ENCODE data around the gene MYMX.

Gene MYMX

DNA sequence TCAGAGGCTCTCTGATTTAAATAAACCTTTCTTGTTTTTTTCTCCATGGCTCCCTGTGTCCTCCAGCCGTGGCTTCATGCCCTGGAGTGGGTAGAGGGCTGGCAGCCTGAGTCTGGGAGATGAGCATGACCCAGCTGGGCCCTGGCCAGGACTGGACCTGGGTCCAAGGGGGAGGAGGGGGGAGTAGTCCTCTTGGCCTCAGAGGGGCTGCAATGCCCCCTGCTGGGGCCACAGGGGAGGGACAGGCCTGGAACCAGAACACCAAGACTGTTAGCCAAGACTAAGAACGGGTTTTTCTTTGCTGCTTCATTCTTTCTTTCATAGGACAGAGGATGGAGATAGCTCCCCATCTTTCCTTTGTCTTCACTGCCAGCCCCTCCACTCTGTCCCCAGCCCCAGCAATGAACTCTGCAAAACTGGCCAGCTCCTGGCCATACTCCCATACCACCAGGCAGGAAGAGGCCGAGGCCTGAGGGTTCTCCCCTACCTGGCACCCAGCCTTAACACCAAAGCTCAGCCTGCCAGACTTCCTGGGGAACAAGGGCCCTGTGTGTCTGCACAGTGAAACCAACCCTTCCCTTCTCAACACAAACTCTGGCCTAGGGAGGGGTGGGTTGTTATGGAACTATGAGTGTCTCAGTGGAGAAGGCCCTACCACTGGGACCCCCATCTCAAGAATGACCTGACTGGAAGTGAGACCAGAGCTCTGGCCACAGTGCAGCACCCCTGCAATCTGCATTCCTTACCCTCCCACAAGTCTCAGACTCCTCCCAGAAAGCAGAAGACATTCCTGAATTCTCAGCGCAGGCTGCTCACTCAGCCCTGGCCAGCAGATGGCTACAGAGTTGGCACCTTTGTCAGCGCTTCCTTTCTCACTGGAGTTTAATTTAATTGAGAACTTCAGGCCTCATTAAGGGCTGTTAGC lies 17.6 kb downstream of the MYMX start:
- TF ChIP-seq, protein P1, sequence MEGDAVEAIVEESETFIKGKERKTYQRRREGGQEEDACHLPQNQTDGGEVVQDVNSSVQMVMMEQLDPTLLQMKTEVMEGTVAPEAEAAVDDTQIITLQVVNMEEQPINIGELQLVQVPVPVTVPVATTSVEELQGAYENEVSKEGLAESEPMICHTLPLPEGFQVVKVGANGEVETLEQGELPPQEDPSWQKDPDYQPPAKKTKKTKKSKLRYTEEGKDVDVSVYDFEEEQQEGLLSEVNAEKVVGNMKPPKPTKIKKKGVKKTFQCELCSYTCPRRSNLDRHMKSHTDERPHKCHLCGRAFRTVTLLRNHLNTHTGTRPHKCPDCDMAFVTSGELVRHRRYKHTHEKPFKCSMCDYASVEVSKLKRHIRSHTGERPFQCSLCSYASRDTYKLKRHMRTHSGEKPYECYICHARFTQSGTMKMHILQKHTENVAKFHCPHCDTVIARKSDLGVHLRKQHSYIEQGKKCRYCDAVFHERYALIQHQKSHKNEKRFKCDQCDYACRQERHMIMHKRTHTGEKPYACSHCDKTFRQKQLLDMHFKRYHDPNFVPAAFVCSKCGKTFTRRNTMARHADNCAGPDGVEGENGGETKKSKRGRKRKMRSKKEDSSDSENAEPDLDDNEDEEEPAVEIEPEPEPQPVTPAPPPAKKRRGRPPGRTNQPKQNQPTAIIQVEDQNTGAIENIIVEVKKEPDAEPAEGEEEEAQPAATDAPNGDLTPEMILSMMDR (IDR thresholded peaks at IDR 0.05; ENCODE audit: unreplicated experiment in 3 of 3): peak; percentile 58 to 64 (median 60)
- Mint-ChIP-seq H3K27me3 (ENCODE audit: low read depth) (peaks cover 5% of the 10 kb centered on the region), H3K36me3 (ENCODE audit: low read depth) (no peaks in the 10 kb centered on the region), H3K4me3 (peak overlapping the region in 2 of 3 experiments; percentile 19 to 42), H3K27ac (peak overlapping the region; percentile 90 to 91 (median 91)), H3K4me1 (peaks cover 46% of the 10 kb centered on the region), H3K9me3 (no peaks in the 10 kb centered on the region)

DNA sequence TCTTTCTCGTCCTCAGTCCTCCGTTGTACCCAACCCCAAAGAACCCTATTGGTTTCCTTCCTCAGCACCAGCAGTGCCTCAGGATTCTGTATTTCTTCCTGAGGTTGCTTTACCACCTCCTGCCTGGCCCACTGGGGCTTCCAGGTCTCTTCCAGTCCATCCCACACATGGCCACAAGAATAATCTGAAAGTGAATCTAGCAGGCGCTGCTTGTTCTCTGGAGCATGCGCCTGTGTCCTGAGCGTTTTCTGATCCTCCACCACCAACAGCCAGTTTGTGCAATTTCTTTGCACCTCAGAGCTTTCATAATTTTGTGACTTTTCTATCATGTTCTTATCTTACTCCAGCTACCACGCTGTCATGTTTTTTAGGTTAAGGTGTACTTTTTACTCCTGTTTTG lies 18.5 kb downstream of the MYMX start:
- Mint-ChIP-seq H3K9me3 (no peaks in the 10 kb centered on the region), H3K27ac (peak overlapping the region; percentile 90 to 91 (median 91)), H3K4me3 (peak overlapping the region in 2 of 3 experiments; percentile 4 to 42), H3K36me3 (ENCODE audit: low read depth) (no peaks in the 10 kb centered on the region), H3K27me3 (ENCODE audit: low read depth) (peaks cover 6% of the 10 kb centered on the region), H3K4me1 (peaks cover 45% of the 10 kb centered on the region)
- TF ChIP-seq, protein P1 (IDR thresholded peaks at IDR 0.05; ENCODE audit: unreplicated experiment in 3 of 3): no peak

DNA sequence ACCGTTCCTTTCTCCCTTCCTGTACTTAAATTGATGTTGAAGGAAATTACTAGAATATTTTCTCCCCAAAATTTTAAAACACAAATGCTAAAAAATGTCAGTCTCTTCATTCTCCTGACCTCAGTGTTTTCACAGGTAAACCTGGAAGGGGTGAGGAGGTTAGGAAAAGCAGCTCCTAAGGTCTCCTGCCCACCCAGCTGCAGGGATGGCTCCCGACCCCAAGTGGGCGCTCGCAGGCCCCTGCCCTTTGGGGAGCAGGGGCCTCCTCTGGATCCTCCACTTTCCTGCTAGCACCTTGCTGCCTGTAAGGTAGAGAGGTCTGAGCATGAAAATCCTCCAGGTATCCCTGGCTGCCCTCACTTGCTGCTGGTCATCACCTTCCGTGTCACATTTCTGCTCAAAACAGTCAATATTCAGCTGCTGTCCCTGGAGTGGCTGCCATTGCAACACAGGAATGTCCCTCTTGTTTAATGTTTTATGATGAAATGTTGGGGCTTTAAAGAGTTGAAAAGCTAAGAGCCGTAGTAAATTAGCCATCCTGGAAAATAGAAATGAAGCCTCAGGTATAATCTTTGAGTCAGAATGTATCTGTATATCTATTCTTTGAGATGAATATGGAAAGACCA lies 19.3 kb downstream of the MYMX start:
- Mint-ChIP-seq H3K4me1 (peaks cover 42% of the 10 kb centered on the region), H3K36me3 (ENCODE audit: low read depth) (no peaks in the 10 kb centered on the region), H3K9me3 (no peaks in the 10 kb centered on the region), H3K27me3 (ENCODE audit: low read depth) (peaks cover 6% of the 10 kb centered on the region), H3K4me3 (peak overlapping the region in 1 of 3 experiments; percentile 42), H3K27ac (peak overlapping the region in 1 of 3 experiments; percentile 30)
- TF ChIP-seq, protein P1 (IDR thresholded peaks at IDR 0.05; ENCODE audit: unreplicated experiment in 3 of 3): no peak

DNA sequence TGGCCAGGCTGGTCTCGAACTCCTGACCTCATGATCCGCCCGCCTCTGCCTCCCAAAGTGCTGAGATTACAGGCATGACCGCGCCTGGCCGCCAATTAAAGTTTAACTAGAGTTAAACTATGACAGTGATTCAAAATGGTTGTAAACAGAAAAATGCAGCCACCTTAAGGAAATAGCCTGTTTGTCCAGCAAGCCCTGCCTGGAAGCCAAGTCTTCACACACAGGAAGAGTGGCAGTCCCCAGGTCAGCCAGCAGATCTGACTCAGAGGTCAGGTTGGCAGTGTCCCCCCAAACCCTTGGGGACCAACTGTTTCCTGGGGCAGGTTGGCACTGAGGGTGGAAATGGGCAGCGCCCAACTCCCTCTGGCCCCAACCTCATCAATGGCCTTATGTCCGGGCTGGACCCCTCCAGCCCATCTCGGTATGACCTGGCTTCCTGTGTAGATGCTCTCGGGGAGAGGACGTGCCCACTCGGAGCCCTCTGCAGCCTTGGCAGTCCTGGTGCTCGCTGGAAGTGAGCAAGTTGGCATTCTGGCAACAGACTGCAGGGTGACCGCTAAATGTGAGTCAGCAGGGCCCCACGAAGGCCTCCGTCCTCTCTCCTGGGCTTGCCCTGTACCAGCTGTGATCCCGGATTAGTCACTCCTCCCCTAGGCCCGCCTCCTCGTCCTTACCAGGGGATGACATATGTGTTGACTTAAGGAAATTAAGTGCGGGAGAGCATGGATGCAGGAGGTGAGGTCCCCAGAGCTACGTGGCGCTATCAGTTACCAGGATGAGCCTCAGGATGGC lies 20.5 kb downstream of the MYMX start:
- Mint-ChIP-seq H3K9me3 (no peaks in the 10 kb centered on the region), H3K36me3 (ENCODE audit: low read depth) (no peaks in the 10 kb centered on the region), H3K27ac (peak overlapping the region; percentile 74 to 93 (median 92)), H3K4me3 (peak overlapping the region; percentile 82 to 87 (median 86)), H3K4me1 (peaks cover 37% of the 10 kb centered on the region), H3K27me3 (ENCODE audit: low read depth) (peaks cover 6% of the 10 kb centered on the region)
- TF ChIP-seq, protein P1 (IDR thresholded peaks at IDR 0.05; ENCODE audit: unreplicated experiment in 3 of 3): no peak

DNA sequence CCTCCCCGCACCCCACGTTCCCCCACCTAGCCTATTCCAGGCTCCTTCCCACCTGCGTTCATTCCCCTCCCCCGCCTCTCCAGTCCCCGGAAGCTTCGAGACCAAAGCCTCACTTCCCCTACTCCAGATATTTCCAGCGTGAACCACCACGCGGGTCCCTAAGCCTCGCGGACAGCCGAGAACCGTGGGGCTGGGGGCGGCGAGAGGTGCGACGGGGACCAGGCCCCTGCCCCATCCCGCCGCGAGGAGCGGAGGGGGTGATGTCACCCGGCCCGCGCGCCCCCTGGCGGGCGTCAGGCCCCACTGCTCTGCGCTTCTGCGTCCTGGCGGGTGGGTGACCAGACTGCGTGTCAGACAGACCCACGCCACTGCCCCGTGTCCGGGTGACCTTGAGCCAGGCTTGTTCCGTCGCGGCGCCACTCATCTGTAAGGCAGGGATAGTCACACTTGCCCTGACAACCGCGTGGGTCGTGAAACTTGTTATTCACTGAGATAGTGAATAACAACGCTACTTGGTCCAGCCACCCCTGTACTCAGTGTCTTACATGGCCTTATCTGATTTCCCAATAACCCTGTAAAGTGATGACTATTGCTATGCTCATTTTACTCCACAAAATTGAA lies 21.2 kb downstream of the MYMX start:
- Mint-ChIP-seq H3K4me1 (peaks cover 35% of the 10 kb centered on the region), H3K4me3 (peak overlapping the region; percentile 82 to 87 (median 86)), H3K27ac (peak overlapping the region; percentile 74 to 93 (median 92)), H3K36me3 (ENCODE audit: low read depth) (no peaks in the 10 kb centered on the region), H3K9me3 (no peaks in the 10 kb centered on the region), H3K27me3 (ENCODE audit: low read depth) (peaks cover 6% of the 10 kb centered on the region)
- TF ChIP-seq, protein P1 (IDR thresholded peaks at IDR 0.05; ENCODE audit: unreplicated experiment in 3 of 3): peak; percentile 94 to 98 (median 98)

Measured in nephron (organoid).